Stimulated activated CD4-positive, alpha-beta T cell treated with anti-CD3 and anti-CD28 coated beads, Interleukin-15, amount 100 ng/mL, for 1 hour (primary cell): Measurements from ENCODE around the gene SOAT2.
"Not testable (repeated sequence)": the region's sequence is repeated elsewhere in the genome, so short reads cannot be mapped to it uniquely, and the experiment has no call there.

Experiments used
- DNase-seq, 2 donors: peaks; one replicate each; pipeline ENCODE4 v3.0.0-alpha.2; 2020; ENCODE audit warnings: low read depth in 1 of 2, low spot score in 1 of 2

Gene SOAT2

DNA sequence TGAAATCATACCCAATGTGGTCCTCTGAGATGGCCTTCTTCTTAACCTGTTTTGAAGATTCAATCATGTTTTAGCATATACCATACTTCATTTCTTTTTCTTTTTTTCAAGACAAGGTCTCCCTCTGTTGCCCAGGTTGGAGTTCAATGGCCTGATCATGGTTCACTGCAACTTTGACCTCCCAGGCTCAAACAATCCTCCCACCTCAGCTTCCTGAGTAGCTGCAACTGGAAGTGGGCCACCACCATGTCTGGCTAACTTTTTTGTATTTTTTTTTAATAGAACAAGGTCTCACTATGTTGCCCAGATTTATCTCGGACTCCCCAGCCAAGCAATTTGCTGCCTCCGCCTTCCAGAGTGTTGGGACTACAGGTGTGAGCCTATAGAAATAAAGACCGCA lies 30.4 kb downstream of the SOAT2 start:
- no peak for DNase-seq

DNA sequence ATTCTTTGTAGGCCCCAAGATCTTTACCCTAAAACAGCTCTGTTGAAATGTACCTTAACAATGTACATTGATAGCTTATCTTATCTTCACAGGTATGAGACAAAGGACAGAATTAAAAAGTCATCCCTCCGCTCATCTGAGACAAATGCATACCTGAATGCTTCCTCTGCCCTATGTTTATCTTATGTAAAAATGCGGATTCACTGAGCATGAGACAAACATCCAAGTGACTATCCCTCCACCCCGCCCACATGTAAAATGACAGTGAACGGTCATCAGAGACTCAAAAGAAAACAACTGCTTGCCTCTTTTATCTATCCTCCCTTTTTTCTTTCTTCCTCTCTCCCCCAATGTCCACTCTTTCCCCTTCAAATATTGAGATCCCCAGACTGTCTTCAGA lies 40.1 kb downstream of the SOAT2 start:
- no peak for DNase-seq

GRCh38 chr12:53145383-53146260 lies 42.3 kb downstream of the SOAT2 start:
- DNase-seq: no peak

- DNase-seq: no peak
These were observed 43.9 kb downstream of the SOAT2 start for GRCh38 chr12:53147181-53147580.

DNA sequence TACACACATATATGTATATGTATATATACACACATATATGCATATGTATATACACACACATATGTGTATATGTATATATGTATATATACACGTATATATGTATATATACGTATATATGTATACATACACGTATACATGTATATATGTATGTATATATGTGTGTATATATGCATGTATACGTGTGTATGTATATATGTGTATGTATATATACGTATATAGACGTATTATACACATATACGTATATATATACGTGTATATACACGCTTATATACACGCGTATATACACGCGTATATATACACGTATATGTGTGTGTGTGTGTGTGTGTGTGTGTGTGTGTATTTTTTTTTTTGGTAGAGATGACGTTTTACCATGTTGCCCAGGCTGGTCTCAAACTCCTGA lies 44.4 kb downstream of the SOAT2 start:
- DNase-seq: no peak

DNA sequence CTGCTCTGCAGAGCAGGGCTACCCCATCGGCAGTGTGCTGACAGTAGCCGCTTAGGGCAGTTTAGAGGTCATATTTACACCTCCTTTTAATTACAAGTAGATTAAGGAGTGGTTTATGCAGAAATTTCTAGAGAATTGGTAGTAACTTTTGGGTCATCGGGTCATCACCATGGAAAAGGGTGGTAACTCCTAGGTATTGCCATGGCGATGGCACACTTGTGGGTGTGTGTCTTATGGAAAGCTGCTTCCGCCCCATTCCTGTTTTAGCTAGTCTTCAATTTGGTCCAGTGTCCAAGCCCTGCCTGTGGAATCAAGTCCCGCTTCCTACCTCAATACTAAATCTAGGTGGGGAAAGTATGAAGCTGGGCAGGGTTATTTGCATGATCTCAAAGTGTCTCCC lies 47.8 kb downstream of the SOAT2 start:
- DNase-seq: no peak

- no peak for DNase-seq
These were observed 49.1 kb downstream of the SOAT2 start for GRCh38 chr12:53152390-53152789.

GRCh38 chr12:53159195-53159839 lies 56.0 kb downstream of the SOAT2 start:
- peak; percentile 73 to 82 for DNase-seq

- DNase-seq: no peak
These were observed 56.7 kb downstream of the SOAT2 start for GRCh38 chr12:53160000-53160399.

DNA sequence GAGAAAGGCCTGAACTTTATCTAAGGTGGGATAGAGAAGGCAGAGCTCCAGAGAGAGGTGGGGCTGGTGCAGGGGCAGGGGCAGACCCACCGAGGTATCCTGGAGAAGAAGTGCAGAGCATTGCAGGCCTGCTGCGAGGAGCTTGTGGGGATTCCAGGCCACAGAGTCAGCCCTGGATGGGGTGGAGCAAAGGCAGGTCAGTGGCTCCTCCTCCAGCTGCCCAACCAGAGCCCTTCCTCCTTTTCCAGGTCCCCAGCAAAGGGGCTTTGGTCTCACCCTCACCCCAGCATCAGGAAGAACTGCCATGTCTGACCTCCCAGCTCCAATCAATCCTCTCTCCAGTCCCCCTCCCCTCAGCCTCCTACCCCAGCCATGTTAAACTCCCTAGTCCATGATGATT lies 57.4 kb downstream of the SOAT2 start:
- DNase-seq: no peak

GRCh38 chr12:53161119-53161911 lies 58.0 kb downstream of the SOAT2 start:
- DNase-seq: no peak

GRCh38 chr12:53163008-53163407 lies 59.7 kb downstream of the SOAT2 start:
- not testable (repeated sequence) for DNase-seq

DNA sequence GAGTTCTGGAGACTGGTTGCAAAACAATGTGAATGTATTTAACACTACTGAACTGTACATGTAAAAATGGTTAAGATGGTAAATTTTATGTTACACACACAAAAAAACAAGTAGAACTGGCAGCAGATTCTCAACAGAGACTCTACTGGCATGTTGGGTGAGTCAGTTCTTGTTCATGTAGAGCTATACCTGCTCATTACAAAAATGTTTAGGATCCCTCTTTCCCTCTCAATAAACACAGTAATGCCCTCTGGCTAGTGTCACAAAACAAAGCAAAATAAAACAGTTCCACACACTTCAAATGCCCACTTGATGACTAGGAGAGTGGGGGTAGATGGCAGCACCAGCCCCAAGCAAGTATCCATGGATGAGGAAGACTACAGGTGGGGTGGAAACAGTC lies 63.6 kb downstream of the SOAT2 start:
- DNase-seq: no peak

DNA sequence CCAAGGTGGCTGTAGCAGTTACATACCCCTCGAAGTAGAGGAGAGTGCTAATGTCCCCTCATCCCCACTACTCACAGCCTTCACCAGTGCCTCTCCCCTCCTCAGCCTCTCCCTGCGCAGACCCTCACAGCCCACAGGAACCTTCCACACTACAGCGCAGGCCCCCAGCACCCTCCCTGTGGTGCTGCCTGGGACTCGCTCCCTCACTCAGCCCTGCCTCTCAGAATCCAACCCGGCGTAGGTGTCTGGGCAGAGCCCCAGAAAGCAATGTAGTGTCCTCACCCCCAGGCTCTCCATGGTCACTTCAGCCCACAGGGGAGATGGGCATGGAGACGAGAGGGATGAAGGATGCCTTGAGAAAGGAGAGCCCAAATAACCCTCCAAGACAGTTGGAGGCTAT lies 66.4 kb downstream of the SOAT2 start:
- no peak for DNase-seq

DNA sequence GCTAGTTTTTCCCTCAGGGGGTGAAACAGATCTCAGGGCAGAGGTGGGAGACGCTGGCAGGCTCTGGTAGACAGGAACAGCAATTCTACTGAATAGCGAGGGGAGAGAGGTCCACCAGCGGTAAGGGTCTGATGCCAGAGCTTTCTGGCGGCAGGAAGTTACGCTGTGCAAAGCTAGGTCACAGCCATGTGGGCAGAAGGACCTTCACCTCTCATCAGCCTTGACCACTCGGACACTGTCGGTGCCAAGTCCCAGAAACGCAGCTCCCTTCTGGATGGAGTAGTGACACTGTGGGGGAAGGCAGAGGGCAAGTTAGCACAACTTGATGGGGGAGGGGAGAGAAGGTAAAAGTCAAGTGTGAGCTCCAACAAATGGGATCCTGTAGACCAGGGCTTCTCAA lies 66.9 kb downstream of the SOAT2 start:
- no peak for DNase-seq

DNA sequence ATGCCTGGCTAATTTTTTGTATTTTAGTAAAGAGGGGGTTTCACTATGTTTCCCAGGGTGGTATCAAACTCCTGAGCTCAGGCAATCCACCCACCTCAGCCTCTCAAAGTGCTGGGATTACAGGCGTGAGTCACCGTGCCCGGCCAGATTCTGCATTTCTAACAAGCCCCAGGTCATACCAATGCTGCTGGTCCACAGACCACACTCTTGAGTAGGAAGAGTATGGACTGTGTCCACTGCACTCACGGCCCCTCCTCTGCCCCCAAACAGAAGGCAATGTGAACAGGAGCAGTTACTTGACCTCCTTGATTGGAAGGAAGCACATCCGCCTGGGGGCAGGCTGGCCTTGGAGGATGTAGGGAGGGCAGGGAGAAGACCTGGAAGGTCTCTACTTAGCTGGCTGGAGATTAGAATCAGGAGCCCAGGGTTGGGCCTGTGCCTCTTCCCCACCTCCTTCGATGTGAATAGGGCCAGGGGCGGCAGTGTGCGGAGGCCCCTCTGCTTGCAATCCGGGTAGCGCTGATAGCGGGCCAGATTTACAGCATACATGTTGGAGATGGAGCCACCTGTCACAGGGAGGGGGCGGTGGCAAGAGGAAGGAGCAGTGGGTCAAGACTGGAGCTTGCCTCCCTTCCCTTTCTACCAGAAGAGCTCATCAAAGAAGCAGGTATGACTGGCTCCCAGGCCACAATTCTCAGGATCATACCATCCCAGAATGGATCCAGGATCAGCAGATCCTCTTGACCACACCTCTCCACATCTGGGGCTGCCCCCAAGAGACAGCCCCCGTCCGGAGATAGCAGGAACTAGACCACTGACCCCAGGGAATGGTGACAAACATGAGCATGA lies 67.8 kb downstream of the SOAT2 start:
- DNase-seq: no peak

DNA sequence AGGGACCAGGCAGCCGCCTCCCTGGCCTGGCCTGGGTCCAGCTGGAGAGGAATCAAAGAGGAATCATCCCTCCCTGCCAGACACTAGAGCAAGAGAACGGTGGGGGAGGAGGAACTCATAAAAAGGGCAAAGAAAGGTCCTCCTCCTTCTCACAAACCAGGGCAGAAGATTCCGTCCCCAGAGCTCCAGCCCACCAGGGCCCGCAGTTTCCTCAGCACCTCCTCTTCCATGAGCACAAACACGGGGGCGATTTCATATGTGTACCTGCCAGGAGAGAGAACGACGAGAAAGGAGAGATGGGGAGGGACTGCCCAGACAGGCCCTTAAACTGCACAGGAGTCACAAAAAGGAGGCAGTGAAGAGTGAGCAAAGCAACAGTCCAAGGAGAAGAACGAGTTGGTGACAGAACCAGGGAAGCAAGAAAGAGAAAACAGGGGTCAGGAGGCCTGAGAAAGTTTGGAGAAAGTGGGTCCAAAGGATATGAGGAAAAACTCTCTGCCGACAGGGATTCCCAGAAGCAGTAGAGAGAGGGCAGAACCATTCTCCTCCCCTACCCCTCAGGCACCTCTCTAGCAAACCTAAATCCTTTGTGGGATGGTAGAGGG lies 68.5 kb downstream of the SOAT2 start:
- DNase-seq: no peak

DNA sequence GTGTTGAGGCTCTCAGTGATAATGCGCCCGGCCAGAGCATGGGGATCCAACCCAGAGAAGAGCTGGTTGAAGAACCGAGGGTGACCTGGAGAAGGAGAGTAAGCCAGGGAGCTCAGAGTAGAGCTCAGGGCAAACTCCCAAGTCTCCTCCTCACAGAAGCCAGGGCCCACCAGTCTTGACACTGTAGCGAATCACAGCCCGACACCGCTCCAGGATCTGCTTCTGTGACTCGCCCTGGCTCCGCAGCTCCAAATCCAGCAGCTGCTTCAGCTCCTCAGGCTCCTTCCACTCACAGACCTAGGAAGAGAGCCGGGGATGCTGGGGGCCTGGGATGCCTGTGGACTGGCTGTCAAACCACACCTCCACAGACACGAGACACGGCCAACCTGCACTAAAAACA lies 69.1 kb downstream of the SOAT2 start:
- DNase-seq: no peak

- DNase-seq: no peak
These were observed 69.9 kb downstream of the SOAT2 start for GRCh38 chr12:53173085-53173715.
